Neutrophil (primary cell): ENCODE measurements around the gene SMAGP.
A peak's percentile ranks its signal among the peaks of the same experiment; 100 is the strongest.
"Not testable (repeated sequence)": the region's sequence is repeated elsewhere in the genome, so short reads cannot be mapped to it uniquely, and the experiment has no call there.

Source experiments
- H3K27ac ChIP-seq: fragments of 200-600 bp; sonication (generic); 2 replicates; pipeline ENCODE4 v1.5.1; 2016; ENCODE audit warnings: mild to moderate bottlenecking, moderate library complexity
- H3K27me3 ChIP-seq: fragments of 200-600 bp; sonication (generic); 2 replicates; pipeline ENCODE4 v1.6.0; 2016; ENCODE audit warnings: mild to moderate bottlenecking
- H3K36me3 ChIP-seq: fragments of 200-600 bp; sonication (generic); 2 replicates; pipeline ENCODE4 v1.5.1; 2017
- H3K4me1 ChIP-seq, 2 experiments: fragments of 200-600 bp in 1 of 2; sonication (generic) in 1 of 2; 1 replicate in 1 of 2; 2 replicates in 1 of 2; pipeline versions ENCODE4 v1.5.1 to v1.6.1; 2013 to 2016; ENCODE audit warnings: low read depth in 1 of 2, low read length in 1 of 2, mild to moderate bottlenecking in 1 of 2, moderate library complexity in 1 of 2; ENCODE audit not compliant: control insufficient read depth in 1 of 2, insufficient read depth in 1 of 2
- H3K4me3 ChIP-seq, 2 experiments: fragments of 200-600 bp in 1 of 2; sonication (generic) in 1 of 2; 1 replicate in 1 of 2; 2 replicates in 1 of 2; pipeline ENCODE4 v1.5.1; 2013 to 2016; ENCODE audit warnings: low read depth in 1 of 2, low read length in 1 of 2, mild to moderate bottlenecking in 1 of 2, moderate library complexity in 1 of 2
- H3K9me3 ChIP-seq: fragments of 200-600 bp; sonication (generic); 2 replicates; pipeline ENCODE4 v1.5.1; 2016
- TF ChIP-seq, protein P1 (sequence below): fragments of 200-600 bp; sonication (generic); IDR thresholded peaks from 2 replicates; pipeline ENCODE4 v1.5.1; 2016; ENCODE audit warnings: antibody characterized with exemption

Gene SMAGP

DNA sequence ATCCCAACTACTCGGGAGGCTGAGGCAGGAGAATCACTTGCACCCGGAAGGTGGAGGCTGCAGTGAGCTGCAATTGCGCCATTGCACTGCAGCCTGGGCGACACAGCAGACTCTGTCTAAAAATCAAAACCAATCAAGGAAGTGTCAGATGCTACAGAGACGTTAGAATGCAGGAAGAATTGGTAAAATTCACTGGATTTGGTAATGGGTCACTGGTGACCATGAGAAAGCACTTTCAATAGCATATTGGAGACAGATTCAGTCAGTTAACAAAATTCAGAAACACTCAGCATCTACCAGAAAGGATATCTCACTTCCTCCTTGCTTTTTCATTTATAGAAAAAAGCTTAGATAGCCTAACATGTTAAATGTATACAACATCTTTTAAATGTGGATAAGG is 36.3 kb upstream of the SMAGP start:
- no peak overlapping the region for H3K4me3 ChIP-seq
- H3K36me3 ChIP-seq: peaks cover 92% of the 10 kb centered on the region
- TF ChIP-seq, protein P1, sequence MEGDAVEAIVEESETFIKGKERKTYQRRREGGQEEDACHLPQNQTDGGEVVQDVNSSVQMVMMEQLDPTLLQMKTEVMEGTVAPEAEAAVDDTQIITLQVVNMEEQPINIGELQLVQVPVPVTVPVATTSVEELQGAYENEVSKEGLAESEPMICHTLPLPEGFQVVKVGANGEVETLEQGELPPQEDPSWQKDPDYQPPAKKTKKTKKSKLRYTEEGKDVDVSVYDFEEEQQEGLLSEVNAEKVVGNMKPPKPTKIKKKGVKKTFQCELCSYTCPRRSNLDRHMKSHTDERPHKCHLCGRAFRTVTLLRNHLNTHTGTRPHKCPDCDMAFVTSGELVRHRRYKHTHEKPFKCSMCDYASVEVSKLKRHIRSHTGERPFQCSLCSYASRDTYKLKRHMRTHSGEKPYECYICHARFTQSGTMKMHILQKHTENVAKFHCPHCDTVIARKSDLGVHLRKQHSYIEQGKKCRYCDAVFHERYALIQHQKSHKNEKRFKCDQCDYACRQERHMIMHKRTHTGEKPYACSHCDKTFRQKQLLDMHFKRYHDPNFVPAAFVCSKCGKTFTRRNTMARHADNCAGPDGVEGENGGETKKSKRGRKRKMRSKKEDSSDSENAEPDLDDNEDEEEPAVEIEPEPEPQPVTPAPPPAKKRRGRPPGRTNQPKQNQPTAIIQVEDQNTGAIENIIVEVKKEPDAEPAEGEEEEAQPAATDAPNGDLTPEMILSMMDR: no peak
- H3K4me1 ChIP-seq: peaks cover 6 to 20% of the 10 kb centered on the region in 2 experiments
- no peaks in the 10 kb centered on the region for H3K27me3 ChIP-seq
- no peaks in the 10 kb centered on the region for H3K9me3 ChIP-seq
- H3K27ac ChIP-seq: peak overlapping the region; percentile 70

DNA sequence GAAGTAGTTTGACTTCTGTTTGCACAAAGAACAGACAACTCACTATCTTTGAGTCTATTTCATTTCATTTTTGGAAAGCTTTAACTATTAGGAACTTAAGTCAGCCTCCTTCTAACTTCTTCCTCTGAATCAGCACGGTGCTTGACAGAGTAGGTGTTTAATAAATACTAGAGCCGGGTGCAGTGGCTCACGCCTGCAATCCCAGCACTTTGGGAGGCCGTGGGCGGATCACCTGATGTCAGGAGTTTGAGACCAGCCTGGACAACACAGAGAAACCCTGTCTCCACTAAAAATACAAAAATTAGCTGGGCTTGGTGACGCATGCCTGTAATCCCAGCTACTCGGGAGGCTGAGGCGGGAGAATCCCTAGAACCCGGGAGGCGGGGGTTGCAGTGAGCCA is 30.6 kb upstream of the SMAGP start:
- H3K36me3 ChIP-seq: peaks cover 93% of the 10 kb centered on the region
- H3K27me3 ChIP-seq, H3K4me3 ChIP-seq, H3K9me3 ChIP-seq, H3K4me1 ChIP-seq: not testable (repeated sequence)
- H3K27ac ChIP-seq: peak overlapping the region; percentile 21

DNA sequence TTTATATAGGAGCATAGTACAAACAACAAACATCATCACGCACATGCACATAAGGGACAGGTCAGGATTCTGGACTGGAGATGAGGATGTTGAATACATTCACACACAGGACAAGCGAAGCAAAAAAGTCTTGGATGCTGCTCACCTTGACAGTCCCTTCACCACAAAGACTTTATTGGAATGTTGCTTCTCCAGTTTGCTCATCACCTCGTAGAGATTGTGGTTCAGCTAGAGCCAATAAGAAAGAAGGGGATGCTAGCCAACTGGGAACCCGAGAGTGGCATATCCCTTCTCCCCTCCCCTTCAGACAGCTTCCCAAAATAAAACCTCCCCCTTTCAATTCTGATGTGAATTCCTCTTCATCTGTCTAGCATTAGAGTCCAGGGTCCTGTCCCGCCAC is 25.4 kb upstream of the SMAGP start:
- no peak overlapping the region for H3K27ac ChIP-seq
- H3K36me3 ChIP-seq: peaks cover 97% of the 10 kb centered on the region
- no peak overlapping the region for H3K4me3 ChIP-seq
- H3K4me1 ChIP-seq: peaks cover 22 to 23% of the 10 kb centered on the region in 2 experiments
- H3K9me3 ChIP-seq: no peaks in the 10 kb centered on the region
- TF ChIP-seq, protein P1: no peak
- H3K27me3 ChIP-seq: no peaks in the 10 kb centered on the region

DNA sequence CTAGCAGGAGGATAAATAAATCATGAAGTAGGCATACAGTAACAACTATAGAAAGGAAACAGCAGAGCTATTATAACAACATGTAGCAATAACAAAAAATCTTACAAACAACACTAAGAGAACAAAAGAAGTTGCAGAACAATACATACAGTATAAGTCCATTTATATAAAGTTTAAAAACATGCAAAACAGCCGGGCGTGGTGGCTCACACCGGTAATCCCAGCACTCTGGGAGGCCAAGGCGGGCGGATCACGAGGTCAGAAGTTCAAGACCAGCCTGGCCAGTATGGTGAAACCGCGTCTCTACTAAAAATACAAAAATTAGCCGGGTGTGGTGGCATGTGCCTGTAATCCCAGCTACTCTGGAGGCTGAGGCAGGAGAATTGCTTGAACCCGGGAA is 23.9 kb upstream of the SMAGP start:
- H3K27me3 ChIP-seq, H3K9me3 ChIP-seq, H3K4me3 ChIP-seq: not testable (repeated sequence)
- Histone ChIP-seq H3K27ac (peak overlapping the region; percentile 2), H3K36me3 (peaks cover 97% of the 10 kb centered on the region), H3K4me1 (peaks cover 22 to 27% of the 10 kb centered on the region in 2 experiments)

DNA sequence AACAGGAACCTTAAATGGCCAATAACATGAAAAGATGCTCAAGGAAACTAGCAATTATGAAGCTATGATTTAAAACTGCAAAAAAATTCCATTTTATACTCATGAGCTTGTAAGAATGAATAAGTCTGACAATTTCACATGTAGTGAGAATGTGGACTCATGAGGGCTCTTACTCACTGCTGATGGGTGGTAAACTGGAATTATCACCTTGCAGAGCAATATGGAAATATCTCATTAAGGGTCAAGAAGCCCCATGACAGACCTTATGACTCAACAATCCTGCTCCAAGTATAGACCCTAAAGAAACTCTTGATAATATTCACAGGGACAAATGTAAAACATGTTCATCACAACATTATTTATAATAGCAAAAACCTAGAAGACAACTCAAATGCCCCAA is 23.5 kb upstream of the SMAGP start:
- Histone ChIP-seq H3K4me1 (peaks cover 22 to 27% of the 10 kb centered on the region in 2 experiments), H3K9me3 (no peaks in the 10 kb centered on the region), H3K27me3 (no peaks in the 10 kb centered on the region), H3K36me3 (peaks cover 97% of the 10 kb centered on the region), H3K4me3 (no peak overlapping the region), H3K27ac (peak overlapping the region; percentile 2)
- TF ChIP-seq, protein P1: no peak

DNA sequence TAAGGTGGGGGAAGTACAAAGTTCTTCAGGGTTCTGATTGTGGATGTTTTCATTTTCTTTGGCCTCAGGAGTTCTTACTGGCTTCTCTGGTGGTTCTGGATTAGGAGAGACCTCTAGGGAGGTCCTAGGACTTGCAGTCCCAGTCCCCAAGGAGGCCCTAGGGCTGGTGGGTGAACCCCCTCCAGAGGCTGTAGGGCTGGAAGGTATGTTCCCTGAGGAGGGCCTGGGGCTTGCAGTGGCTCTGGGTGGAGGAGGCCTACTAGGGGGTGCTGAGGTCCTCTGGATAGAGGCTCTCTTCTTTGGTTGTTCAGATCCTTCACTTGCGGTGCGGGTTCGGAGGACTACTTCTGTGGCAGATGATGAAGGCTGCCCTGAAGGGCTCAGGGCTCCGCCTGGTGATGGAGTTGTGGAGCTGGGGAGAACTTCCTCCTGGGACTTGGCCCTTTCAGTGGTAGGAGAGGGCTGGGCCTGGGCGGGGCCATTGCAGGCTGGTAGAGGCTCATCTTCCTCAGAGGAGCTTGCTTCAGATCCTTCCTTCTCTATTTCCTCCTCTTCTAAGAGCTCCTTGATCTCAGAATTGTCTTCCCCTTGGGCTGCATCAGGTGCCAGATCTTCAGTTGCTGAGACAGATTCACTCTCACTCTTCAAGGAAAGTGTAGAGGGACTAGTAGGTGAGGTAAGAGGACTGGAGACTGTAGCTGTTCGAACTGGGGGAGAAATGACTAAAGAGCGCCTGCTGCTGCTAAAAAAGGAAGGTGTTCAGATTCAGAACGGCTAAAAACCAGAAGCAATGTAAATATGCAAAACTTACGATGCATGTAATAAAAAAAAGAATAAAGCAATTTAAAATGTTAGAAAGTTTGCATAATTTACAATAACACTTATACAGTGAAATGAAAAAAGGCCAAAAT is 21.6 kb upstream of the SMAGP start:
- not testable (repeated sequence) for H3K27me3 ChIP-seq, H3K9me3 ChIP-seq
- peaks cover 22 to 27% of the 10 kb centered on the region in 2 experiments for H3K4me1 ChIP-seq
- peaks cover 97% of the 10 kb centered on the region for H3K36me3 ChIP-seq
- H3K27ac ChIP-seq: peak overlapping the region; percentile 77
- H3K4me3 ChIP-seq: peak overlapping the region in 1 of 2 experiments; percentile 19

DNA sequence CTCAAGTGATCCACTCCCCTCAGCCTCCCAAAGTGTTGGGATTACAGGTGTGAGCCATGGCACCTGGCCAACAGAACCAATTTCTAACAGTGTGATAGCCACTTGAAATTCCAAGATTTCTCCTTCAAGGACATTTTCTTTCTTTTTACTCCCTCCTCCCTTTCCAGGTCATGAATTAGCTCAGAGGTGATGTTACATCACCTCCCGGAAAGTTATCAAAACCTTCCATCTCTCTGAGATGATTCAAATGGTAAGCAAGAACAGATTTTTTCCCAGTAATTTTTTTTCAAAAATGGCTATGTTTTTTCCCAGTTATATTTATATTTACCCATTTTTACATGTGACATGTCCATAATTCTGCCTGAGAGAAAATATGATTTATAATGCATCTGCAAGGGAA is 15.6 kb upstream of the SMAGP start:
- peaks cover 1 to 5% of the 10 kb centered on the region in 2 experiments for H3K4me1 ChIP-seq
- H3K9me3 ChIP-seq: no peaks in the 10 kb centered on the region
- no peak overlapping the region for H3K27ac ChIP-seq
- peaks cover 99% of the 10 kb centered on the region for H3K36me3 ChIP-seq
- H3K27me3 ChIP-seq: no peaks in the 10 kb centered on the region
- TF ChIP-seq, protein P1: no peak
- no peak overlapping the region for H3K4me3 ChIP-seq
